ENCODE measurements around the gene CNTNAP2. TPM values are rescaled to one million over a fixed set of nuclear protein-coding genes. Genes with fewer than 3 reads are reported as not detected.

CNTNAP2 gene
- total RNA-seq, 1 experiment from 2014 or later, result 42.5 TPM

- peaks cover 5% of the 10 kb centered on the region for H3K27me3 Mint-ChIP-seq (ENCODE audit: insufficient read depth, unreplicated experiment)
- no peaks in the 10 kb centered on the region for H3K4me1 Mint-ChIP-seq (ENCODE audit: low read depth, unreplicated experiment)
- intact Hi-C loops (cut with micrococcal nuclease; ENCODE audit: unreplicated experiment), result no loop called here
- TF ChIP-seq, protein P1, sequence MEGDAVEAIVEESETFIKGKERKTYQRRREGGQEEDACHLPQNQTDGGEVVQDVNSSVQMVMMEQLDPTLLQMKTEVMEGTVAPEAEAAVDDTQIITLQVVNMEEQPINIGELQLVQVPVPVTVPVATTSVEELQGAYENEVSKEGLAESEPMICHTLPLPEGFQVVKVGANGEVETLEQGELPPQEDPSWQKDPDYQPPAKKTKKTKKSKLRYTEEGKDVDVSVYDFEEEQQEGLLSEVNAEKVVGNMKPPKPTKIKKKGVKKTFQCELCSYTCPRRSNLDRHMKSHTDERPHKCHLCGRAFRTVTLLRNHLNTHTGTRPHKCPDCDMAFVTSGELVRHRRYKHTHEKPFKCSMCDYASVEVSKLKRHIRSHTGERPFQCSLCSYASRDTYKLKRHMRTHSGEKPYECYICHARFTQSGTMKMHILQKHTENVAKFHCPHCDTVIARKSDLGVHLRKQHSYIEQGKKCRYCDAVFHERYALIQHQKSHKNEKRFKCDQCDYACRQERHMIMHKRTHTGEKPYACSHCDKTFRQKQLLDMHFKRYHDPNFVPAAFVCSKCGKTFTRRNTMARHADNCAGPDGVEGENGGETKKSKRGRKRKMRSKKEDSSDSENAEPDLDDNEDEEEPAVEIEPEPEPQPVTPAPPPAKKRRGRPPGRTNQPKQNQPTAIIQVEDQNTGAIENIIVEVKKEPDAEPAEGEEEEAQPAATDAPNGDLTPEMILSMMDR (IDR thresholded peaks at IDR 0.05; ENCODE audit: insufficient read depth in 1 of 2, low read depth in 1 of 2, low read length in 1 of 2, severe bottlenecking in 1 of 2, unreplicated experiment in 1 of 2), result no peak
- no peak overlapping the region for H3K4me3 ChIP-seq (ENCODE audit: low read depth, low read length)
- no peaks in the 10 kb centered on the region for H3K27me3 ChIP-seq (replicated peaks; ENCODE audit: control insufficient read depth, insufficient read depth, low read length)
- no peak overlapping the region for H3K27ac Mint-ChIP-seq (ENCODE audit: unreplicated experiment)
- no peaks in the 10 kb centered on the region for H3K9me3 ChIP-seq
- H3K4me1 ChIP-seq, result no peaks in the 10 kb centered on the region
- no peaks in the 10 kb centered on the region for H3K36me3 ChIP-seq (ENCODE audit: control insufficient read depth, insufficient read depth, low read length)
- ChIA-PET CTCF (no interaction called here), POLR2A (no interaction called here)
- BruUV-seq (replicated peaks), result no TSS peak
- H3K9me3 Mint-ChIP-seq (ENCODE audit: unreplicated experiment), result no peaks in the 10 kb centered on the region
- no peak overlapping the region for H3K4me3 Mint-ChIP-seq (ENCODE audit: unreplicated experiment)
- DNase-seq, result no peak
- no peaks in the 10 kb centered on the region for H3K36me3 Mint-ChIP-seq (ENCODE audit: insufficient read depth, unreplicated experiment)
Measured at GRCh38 chr7:148173369-148173768, 2056.8 kb downstream of the CNTNAP2 start.

DNA sequence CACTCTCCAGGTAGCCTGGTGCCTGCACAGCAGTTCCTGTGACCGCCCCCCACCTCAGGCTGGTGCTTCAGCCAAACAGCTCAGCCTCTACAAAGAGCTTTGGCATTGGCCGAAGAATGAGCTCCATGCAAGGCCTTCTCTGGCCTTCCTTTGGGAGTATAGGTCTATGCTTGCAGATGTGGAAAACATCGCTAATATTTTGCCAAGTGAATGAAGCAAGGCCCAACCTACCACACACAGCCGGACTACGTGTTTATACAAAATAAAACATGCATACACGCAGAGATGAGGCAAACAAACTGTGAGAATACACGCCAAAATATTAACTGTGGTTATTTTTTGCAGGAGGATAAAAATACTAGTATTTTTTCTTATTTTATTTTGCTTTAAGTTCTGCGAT is 2057.8 kb downstream of the CNTNAP2 start:
- H3K4me1 Mint-ChIP-seq (ENCODE audit: low read depth, unreplicated experiment), result no peaks in the 10 kb centered on the region
- Histone ChIP-seq H3K4me1 (no peaks in the 10 kb centered on the region), H3K27me3 (replicated peaks; ENCODE audit: control insufficient read depth, insufficient read depth, low read length) (no peaks in the 10 kb centered on the region), H3K9me3 (no peaks in the 10 kb centered on the region), H3K36me3 (ENCODE audit: control insufficient read depth, insufficient read depth, low read length) (no peaks in the 10 kb centered on the region), H3K4me3 (ENCODE audit: low read depth, low read length) (no peak overlapping the region)
- H3K9me3 Mint-ChIP-seq (ENCODE audit: unreplicated experiment), result no peaks in the 10 kb centered on the region
- TF ChIP-seq, protein P1 (IDR thresholded peaks at IDR 0.05; ENCODE audit: insufficient read depth in 1 of 2, low read depth in 1 of 2, low read length in 1 of 2, severe bottlenecking in 1 of 2, unreplicated experiment in 1 of 2), result no peak
- peaks cover 5% of the 10 kb centered on the region for H3K27me3 Mint-ChIP-seq (ENCODE audit: insufficient read depth, unreplicated experiment)
- intact Hi-C loops (cut with micrococcal nuclease; ENCODE audit: unreplicated experiment), result no loop called here
- no peak overlapping the region for H3K27ac Mint-ChIP-seq (ENCODE audit: unreplicated experiment)
- no peak overlapping the region for H3K4me3 Mint-ChIP-seq (ENCODE audit: unreplicated experiment)
- ChIA-PET CTCF (no interaction called here), POLR2A (no interaction called here)
- no peak for DNase-seq
- no peaks in the 10 kb centered on the region for H3K36me3 Mint-ChIP-seq (ENCODE audit: insufficient read depth, unreplicated experiment)
- no TSS peak for BruUV-seq (replicated peaks)

DNA sequence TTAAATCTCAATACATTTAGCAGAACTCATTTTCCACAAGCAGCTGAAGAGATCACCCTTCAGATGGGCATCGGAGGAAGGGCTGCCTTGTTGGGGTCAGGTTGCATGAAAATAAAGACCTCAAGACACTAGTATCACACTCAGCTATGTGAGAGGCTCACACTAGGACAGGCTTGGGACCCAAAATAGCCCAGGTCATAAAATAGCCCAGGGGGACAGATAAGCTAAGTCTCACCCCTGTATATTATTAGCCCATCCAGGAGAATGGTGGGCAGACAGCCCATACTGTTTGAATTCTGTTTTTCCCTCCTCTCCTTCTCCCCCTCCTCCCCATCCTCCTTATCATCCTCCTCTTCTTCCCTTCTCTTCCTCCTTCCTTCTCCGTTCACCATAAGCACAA is 2058.9 kb downstream of the CNTNAP2 start:
- POLR2A ChIA-PET, result no interaction called here
- intact Hi-C loops (cut with micrococcal nuclease; ENCODE audit: unreplicated experiment), result no loop called here
- Histone ChIP-seq H3K4me1 (no peaks in the 10 kb centered on the region), H3K27me3 (replicated peaks; ENCODE audit: control insufficient read depth, insufficient read depth, low read length) (no peaks in the 10 kb centered on the region), H3K4me3 (ENCODE audit: low read depth, low read length) (no peak overlapping the region), H3K36me3 (ENCODE audit: control insufficient read depth, insufficient read depth, low read length) (no peaks in the 10 kb centered on the region), H3K9me3 (no peaks in the 10 kb centered on the region)
- peaks cover 8% of the 10 kb centered on the region for H3K27me3 Mint-ChIP-seq (ENCODE audit: insufficient read depth, unreplicated experiment)
- H3K4me1 Mint-ChIP-seq (ENCODE audit: low read depth, unreplicated experiment), result no peaks in the 10 kb centered on the region
- BruUV-seq (replicated peaks), result no TSS peak
- no peak overlapping the region for H3K4me3 Mint-ChIP-seq (ENCODE audit: unreplicated experiment)
- DNase-seq, result no peak
- H3K36me3 Mint-ChIP-seq (ENCODE audit: insufficient read depth, unreplicated experiment), result no peaks in the 10 kb centered on the region
- TF ChIP-seq, protein P1 (IDR thresholded peaks at IDR 0.05; ENCODE audit: insufficient read depth in 1 of 2, low read depth in 1 of 2, low read length in 1 of 2, severe bottlenecking in 1 of 2, unreplicated experiment in 1 of 2), result no peak
- H3K27ac Mint-ChIP-seq (ENCODE audit: unreplicated experiment), result no peak overlapping the region
- CTCF ChIA-PET, result no interaction called here
- no peaks in the 10 kb centered on the region for H3K9me3 Mint-ChIP-seq (ENCODE audit: unreplicated experiment)

Measured in Caco-2 (cell line).